ENCODE measurements around the gene F13A1.

The F13A1 gene

DNA sequence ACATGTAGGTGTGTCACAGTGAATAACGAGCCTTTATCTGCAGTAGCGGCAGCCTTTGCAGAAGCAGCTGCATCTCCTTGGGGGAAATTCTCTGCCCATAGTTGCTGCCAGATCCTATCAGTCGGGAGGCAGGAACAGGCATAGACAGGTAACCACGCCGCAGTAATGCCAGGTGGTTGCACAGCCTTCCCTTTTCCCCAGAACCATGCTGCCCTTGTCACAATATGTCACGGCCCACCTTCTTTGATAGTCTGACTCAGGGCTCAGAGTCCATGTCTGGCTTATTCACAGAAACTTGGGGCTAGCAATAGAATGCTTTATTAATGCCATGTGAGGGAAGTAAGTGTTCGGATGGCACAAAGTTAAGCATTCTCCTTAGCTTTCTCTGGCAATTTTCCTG, 76.6 kb downstream of the F13A1 start:
- DNase-seq (ENCODE audit: low spot score): no peak

DNA sequence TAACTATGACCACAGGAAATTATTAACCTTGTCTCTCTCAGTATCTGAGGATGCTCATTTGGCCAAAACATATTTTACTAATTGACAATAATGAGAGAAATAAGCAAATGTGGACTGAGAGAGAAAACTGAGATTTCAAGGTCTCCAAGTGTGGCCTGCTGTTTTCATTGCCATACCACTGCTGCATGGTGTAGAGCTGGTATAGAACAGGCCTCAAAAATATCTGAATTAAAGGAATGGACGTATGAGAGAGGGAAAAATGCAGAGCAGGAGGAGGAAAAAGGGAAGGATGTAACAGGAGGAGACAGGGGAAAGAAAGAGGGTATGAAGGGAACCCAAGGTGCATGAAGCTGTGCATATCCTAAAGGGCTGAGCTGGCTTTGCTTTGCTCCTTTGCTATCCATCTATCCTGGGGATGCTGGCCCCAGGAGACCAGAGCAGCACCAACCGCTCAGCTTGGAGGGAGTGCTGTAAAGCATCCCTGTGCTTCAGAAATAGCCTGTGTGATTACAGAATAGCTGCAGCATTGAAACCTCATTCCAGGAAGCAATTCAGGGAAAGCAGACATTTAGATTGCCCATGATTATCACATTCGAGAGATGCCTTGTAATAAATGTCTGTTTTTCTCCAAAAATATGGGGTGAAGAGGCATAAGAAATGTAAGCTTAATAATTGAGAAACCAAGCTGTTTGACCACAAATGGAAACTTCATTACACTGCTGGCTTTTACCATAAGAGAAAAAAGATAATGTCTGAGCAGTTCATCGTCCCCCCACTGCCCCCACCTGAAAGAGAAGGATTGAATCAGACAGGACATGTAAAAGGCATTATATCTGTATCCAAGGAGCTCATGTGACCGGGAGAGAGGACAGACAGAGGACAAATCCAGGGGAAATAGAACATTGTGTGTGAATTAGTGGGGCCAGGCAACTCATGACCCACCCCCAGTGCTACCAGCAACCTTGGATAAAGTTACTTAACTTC, 80.6 kb downstream of the F13A1 start:
- no peak for DNase-seq (ENCODE audit: low spot score)

DNA sequence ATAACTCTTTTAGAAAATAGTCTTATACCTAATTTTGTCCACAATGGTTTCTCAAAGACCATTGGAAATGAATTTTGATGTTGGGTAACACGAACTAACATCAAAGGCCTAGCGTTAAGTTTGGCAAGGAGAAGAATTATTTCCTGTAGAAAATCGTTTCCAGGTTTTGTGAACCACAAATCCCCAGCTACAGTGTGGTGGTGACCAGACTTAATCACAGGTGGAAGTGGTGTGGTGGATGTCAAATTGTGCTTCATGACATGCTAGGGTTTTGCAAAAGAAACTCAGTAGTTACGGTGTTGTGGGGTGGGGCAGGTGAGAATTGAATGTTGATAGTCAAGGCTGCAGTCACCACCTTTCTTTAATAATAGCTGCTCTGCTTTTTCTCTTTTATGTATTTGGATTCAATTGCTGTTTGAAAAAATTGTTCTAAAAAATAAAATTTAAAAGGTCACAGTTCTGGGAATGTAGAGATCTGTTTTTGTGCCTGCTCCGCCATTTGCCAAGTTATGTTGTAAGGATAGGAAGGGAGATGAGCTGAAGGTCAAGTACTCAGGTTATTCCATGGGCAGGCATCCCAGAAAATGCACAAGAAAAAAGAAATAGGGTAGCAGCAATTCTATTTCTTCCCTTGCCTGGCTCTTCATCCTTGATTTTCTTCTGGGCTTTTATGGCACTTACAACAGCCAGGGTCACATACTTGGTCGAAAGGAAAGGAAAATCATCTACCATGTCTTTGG, 83.6 kb downstream of the F13A1 start:
- DNase-seq (ENCODE audit: low spot score): no peak

DNA sequence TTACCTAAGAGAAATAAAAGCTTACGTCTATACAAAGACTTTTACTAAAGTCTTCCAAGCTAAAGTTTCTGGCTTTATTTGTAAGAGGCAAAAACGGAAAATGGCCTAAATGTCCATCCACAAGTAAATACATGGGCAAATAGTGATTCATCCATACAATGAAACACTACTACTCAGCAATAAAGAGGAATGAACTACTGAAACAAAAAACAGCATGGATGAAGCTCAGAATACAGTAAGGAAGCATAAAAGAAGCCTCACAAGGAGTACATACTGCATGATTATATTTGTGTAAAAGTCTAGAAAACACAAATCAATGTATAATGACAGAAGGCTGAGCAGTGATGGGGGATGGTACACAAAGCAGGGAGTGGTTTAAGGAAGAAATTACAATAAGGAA, 84.7 kb downstream of the F13A1 start:
- no peak for DNase-seq (ENCODE audit: low spot score)

DNA sequence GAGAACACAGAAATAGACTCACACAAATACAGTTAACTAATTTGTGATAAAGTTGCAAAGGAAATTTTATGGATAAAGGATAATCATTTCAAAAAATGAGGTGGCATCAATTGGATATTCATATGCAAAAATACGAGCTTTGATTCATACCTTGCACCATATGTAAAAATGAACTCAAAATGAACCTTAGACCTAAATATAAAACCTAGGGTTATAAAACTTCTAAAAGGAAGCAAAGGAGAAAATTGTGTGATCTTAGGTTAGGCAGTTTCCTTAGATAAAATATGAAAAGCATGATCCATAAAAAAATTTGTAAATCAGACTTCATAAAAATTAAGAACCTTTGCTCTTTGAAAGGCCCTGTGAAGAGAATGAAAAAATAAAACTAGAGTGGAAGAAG, 85.5 kb downstream of the F13A1 start:
- DNase-seq (ENCODE audit: low spot score): no peak

DNA sequence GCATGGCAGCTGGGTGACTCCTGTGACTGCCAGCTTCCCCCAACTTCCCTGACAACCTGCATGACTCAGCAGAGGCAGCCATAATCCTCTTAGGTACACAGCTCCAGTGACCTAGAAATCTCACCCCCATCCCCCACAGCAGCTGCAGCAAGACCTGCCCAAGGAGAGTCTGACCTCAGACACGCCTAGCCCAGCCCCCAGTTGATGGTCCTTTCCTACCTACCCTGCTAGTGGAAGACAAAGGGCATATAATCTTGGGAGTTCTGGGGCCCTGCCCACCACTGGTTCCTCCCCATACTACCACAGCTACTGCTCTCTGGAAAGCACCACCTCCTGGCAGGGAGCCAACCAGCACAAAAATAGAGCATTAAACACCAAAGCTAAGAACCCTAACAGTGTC, 90.2 kb downstream of the F13A1 start:
- DNase-seq (ENCODE audit: low spot score): no peak

DNA sequence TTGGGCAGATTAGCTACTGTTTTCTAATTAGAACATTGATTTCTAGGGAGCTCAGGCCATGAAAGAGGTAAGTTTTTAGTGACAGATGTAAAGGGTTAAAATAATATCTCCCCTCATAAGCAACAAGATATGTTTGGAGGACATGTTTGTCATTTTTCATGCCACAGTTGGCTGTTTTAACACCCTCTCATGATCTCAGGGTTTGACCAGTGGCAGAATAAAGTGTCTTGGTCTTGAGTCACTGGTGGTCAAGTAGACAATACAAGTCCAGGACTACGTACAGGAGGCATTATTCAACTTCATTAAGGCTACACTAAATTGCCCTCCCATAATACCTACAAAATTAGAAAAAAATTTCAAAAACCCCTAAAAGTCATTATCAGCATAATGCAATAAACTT, 92.6 kb downstream of the F13A1 start:
- no peak for DNase-seq (ENCODE audit: low spot score)

DNA sequence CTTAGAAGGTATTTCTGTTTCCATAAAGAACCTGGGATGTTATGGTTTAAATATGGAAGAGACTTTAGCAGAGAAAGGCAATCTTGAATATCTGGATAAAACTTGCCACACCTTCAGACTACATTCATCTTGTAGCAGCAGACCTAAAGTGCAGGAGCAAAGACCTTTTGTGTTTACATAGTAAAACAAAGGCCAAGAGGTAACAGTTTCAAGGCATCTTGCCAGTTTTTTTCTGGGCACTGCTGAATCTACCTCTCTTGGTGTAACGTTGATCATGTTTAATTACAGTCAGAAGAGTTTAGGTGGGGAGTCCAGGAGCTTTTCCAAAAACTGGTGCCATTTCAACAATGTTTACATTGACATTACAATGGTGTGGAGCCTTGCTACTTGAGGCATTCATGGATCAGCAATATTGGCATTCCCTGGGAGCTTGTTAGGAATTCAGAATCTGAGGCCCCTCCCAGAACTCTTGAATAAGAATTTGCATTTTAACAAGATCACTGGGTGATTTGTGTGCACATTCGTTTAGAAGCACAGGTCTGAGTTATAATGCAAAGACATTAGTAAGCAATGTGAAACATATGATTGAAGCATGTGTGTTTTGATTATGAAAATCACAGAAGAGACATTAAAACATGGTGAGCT, 94.5 kb downstream of the F13A1 start:
- DNase-seq (ENCODE audit: low spot score): no peak

DNA sequence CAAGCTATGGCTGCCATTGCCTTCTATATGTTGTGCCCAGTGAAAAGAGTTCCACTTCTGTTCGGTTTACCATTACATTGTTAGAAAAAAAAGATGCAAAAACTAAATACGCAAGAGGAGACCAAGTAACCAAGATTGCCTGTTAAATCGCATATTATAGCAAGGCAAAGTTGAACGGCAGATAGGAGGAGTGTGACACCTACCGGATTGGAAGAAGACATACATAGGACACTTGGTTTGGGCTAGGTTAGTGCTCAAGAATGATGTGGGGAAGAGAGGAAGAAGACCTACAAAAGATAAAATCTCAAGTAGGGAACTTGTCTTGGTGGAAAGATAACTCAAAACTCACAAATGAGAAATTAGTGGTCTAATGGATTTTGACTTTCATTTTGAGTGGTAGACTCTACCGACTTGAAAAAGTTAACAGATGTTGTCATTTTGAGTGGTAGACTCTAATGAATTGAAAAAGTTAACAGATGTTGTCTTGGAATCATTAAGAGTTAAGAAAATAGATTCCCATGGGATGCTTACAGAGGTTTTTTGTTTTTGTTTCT, 95.5 kb downstream of the F13A1 start:
- no peak for DNase-seq (ENCODE audit: low spot score)

DNA sequence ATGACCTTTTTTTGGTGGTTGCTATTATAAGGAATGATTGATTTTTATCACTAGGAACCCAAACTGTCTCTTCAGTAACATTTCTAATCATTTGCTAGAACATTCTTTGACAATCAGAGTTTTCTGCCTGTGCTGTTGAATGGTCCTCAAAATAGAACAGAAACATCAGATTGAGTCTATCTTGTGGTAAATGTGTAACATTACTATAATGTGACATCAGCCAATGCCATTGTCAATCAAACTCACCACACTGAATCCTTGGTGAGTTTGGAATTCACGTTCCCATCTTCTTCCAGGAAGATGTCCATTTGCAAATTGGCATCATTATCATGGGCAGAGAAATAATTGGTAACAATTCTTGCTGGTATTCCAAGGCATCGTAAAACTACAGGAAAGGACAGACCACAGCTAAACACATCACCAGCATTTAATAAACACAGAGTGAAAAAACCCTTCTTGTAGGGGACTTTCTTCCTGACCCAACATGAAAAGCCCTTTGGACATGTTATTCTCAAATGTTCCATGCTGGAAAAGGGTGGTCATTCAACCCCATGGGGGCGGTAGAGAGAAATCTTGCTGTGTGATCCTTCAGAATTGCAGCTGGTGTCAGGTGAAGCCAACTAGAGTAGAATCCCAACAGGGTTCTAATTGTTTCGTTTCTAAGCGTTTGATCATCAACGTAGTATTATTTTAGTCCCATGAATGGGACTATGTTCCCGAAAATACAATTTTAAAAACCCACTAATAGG, 98.5 kb downstream of the F13A1 start:
- no peak for DNase-seq (ENCODE audit: low spot score)

DNA sequence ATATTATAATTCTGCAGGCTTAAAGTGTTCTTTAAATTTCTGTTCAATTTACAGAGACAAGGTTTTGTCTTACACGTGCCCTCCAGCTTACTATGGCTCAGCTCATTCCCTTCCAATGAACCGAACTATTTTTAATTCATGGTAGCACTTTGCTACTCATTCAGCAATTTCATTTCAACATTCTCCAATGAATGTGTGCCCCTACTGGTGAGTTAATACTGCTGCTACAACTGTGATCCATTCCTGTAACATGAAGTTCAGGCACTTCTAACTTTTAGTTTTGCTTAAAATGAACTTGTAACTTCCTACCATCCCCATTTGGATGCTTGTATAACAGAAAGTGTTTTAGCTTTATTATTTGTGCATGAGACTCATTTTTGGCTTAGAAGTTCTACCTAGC, 99.7 kb downstream of the F13A1 start:
- no peak for DNase-seq (ENCODE audit: low spot score)

DNA sequence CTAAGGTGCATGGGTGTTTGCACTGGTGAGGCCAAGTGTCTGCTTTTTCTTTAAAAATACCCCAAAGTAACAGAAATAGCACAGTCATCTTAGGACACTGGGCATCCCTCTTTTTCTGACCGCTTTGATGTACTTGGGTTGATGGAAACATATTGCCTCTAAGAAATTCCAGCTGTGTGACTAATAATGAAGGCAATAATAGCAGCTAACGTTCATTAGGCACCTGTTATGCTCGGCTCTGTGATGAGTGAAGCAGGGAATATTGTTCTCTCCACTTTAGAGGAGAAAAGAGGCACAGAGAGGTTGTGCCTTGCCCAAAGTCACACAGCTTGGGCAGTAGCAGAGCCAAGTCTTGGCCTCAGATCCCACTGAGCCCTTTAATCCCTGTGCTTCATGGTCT, 100.7 kb downstream of the F13A1 start:
- DNase-seq (ENCODE audit: low spot score): no peak

DNA sequence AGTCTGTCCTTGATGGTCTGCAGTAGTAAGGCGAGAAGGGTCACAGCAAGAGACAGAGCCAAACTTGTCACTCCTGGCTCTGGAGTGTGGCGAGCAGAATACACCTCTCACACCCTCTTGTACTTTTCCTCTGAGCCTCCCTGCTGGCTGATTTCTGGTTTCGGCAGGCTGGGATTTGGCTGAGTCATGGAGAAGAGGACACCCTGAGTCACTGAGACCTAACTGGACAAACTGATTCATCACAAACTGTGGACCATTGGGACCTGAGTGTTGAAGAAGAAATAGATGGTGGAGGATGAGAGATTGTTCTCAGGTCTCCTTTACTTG, 101.7 kb downstream of the F13A1 start:
- DNase-seq (ENCODE audit: low spot score): no peak

DNA sequence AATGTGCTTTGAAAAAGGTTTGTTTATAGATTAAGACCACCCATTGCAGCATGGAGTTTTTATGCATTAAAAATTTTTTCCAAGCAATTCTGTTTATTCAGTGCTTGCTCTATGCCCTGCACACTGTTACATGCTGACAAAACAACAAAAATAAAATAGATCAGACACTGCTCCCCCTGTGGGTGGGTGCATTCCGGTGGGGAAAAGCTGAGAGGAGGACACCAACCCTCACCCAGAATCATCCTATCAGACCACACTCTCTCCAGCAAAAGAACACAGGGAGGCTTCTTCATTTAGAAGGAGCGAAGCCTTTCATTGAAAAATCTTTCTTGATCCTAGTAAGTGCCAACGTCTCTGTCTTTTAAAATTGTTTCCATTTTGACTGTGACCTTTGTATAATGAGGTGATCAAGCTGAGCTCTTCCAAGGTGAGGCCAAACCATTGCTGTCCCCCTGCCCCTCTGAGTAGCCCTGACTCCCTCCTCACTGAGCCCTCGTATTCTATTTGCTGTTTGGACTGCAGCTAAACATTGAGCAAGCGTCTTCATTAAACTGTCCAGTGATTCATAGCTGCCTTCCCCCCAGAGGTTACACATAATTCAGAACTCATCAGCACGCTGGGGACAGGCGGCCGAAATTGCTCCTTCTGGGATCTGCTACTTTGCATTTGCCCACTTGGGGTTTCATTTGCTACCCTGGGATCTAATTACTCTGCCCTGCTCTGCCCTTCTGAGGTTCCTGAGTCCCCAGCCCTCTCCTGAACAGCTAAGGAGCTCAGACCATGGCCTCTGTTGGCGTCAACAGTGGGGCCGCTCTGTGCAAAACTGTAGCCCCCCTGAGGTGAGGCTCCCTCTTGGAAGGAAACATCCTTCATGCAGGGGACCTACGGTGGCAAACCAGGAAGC, 102.4 kb downstream of the F13A1 start:
- DNase-seq (ENCODE audit: low spot score): no peak

DNA sequence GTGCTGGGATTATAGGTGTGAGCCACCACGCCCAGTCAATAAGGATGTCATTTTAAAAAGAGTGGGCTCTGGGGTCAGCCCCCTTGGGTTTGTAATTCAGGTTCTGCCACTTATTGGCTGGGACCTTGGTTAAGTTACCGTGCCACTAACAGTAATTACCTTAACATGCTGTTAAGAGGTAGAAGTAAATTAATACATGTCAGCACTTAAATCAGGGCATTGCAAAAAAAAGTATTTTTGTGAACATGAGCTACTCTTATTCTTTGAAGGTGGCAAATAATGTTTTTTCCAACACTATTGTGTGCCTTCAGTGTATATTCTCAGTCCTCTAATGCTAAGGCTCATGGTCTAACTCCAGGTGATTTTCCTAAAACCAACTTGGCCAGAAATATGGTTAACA, 109.5 kb downstream of the F13A1 start:
- DNase-seq (ENCODE audit: low spot score): no peak

DNA sequence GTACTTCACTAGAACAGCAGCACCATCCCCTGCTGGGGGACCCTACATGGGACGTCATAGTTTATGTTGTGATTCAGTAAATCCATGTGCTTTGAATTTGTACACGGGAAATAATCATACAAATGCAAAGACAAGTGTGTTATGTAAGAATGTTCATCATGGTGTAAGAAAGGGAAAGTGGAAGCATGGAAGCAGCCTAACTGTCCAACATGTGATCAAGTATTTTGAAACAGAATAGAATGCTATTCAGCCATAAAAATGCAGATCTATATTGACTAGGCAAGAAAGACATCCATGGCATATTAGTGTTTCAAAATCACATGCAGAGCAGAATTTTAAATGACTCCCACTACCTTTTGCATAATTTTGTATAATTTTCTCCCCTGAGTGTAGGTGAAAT, 117.6 kb downstream of the F13A1 start:
- DNase-seq (ENCODE audit: low spot score): no peak

DNA sequence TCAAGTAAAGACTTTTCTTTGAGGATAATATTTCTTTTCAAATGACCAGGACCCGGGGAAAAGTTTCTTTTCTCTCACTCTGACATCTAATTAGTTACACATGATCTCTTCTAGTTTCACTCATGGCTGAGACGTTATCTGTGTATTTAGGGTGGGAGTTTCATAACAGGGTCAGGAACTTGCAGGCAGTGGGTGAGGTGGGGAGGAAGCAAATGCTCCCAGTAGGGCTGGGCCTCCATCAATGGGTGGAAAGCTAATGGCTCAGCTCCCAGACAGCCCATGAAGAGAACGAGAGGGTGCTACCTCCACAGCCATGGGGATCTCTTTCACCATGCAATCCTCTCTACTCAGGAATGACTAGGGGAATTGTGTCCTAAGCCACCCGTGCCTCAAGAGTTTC, 119.3 kb downstream of the F13A1 start:
- no peak for DNase-seq (ENCODE audit: low spot score)

DNA sequence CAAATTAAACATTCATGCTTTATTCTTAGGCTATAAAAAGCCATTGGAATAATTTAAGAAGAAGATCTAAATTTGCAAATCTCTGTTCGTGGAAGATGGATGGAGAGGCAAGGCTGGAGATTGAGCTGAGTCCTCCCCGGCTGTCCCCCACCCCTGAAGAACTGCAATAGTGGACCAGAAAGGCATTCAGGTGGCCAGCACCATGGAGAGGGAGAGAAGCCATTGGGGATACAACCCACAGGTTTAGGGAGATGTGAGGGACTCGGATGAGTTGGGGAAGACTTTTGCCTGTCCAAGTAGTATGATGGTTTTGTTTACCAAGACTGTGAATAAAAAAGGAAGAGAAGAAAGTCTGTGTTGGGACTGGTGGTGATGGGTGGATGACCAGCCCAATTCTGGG, 120.8 kb downstream of the F13A1 start:
- DNase-seq (ENCODE audit: low spot score): no peak

DNA sequence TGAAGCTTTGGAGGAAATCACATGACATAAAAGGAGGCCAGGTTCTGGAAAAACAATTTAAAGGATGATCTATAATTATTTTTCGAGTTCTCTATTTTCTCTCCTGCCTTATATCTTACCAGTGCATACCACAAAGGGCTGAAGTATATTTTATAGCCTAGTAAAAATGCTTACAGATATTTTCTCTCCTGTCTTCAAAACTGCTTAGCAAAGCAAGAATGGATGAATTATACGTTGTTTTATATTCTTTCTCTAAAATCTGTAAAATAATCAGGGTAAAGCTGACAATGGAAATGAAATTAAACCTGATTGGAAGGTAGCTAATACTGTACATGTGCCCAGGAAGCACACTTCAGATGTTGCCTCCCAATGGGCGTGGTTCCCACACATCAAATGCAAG, 123.7 kb downstream of the F13A1 start:
- DNase-seq (ENCODE audit: low spot score): no peak

DNA sequence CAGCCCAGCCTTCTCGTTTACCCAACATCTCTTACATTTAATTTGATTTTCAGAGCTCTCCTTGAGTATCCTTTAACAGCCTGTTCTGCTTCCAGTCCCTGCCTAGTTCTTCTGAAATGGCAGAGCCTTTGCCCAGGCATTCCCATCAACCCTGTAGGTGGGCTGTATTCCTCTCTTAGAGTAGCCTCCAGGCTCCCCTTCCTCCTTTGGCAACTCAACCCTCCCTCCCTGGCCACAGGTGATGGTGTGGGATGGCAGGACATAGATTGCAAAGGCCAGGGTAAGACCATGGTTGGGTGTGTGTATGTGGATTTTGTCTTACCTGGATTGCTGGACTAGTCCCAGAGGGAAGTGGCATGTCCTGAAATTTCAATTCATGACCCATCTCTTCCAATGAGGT, 125.4 kb downstream of the F13A1 start:
- DNase-seq (ENCODE audit: low spot score): no peak

DNA sequence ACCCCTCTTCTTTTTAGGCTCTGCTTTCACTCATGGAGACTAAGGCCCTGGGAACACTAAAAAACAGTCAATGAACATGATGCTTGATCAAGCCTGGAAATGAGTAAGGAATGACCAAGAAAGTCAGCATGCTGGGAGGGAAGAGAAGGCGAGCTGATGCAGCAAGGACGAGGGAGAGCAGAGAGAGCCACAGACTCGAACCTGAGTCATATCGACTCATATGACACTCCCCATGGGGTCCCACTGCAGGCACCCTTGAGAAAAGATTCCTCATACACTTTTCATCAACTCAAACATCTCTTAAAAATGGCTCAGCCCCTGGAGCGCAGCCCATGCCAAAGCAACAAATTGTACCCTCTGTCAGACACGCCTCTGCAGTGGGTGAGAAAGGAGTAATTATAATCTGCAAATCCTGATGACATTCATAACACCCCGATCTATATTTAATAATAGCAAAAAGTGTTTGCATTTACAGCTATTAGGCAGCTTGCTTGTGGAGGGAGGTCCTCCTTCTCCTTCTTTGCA, 127.2 kb downstream of the F13A1 start:
- DNase-seq (ENCODE audit: low spot score): no peak
